Stimulated activated CD4-positive, alpha-beta T cell treated with anti-CD3 and anti-CD28 coated beads, TNF-alpha, amount 100 ng/mL, for 48 hours (primary cell): ENCODE results near the gene TRAF7.

Source experiments
- DNase-seq, 3 donors: peaks; one replicate each; pipeline ENCODE4 v3.0.0-alpha.2; 2020; ENCODE audit warnings: low read depth in 3 of 3

Gene TRAF7

DNA sequence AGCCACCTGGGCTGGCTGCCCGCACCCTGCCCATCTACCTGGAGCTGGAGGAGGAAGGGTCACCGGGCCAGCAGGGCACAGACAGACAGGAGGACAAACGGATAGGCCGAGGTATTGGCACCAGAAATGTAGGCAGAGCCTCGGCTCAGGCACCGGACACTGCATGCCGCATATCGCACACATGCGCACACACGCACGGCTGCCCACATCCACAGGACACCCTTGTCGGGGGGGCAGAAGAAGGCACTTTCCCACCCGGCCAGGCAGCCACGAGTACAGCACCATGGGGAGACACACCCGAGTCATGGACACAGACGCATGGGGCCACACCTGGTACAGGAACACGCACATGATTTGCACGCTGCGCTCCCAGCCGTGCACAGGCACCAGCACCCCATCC is 26.4 kb downstream of the TRAF7 start:
- DNase-seq, result no peak

DNA sequence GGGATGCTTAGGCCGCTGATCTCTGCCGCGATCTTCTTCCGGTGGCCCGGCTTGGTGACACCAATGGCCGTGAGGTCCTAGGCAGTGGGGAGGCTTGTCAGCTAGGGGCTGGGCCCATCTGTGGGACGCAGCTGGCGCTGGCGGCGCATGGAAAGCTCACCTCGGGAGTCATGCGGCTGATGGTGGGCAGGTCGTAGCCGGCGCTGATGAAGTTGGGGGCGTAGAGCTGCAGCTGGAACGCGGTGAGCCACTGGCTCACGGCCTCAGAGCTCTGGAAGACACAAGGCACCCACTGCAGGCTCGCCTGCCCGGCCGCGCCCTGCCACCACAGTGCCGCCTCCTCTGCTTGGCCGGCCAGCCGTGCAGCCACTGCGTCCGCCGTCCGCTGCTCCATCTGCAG is 28.1 kb downstream of the TRAF7 start:
- DNase-seq, result no peak

DNA sequence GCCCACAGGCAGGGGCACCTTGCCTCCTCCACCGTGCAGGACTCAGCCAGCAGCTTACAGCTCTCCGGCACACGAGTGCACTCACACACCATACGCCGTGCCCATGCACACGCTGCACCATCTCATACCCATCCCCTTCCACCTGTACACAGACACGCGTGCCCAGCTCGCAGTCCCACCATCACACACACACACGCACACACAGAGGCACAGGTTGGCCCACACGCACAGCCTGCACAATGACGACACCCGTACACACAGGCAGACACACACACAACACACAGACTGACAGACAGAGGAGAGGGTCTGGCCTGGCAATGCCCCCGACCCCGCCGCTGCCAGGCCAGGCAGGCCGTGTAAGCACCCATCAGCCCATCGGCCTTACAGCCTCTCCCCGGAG is 28.8 kb downstream of the TRAF7 start:
- no peak for DNase-seq

DNA sequence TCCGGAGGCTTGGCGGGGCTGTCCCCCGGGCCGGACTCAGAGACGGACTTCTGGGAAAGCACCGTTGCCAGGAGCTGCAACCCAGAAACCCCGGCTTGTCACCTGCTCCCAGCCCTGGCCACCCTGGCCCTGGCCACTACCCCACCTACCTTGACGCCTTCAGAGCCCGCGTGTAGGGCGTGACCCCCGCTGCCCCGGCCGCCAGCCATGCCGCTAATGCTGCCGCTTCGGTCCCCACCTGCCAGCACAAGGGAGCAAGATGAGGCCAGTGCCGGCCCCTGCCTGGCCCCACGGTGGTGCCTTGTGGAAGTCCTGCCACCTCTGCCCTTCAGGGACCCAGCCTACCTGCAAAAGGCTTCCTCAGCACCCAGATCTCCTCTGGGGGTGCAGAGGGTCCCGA is 29.4 kb downstream of the TRAF7 start:
- DNase-seq, result no peak

DNA sequence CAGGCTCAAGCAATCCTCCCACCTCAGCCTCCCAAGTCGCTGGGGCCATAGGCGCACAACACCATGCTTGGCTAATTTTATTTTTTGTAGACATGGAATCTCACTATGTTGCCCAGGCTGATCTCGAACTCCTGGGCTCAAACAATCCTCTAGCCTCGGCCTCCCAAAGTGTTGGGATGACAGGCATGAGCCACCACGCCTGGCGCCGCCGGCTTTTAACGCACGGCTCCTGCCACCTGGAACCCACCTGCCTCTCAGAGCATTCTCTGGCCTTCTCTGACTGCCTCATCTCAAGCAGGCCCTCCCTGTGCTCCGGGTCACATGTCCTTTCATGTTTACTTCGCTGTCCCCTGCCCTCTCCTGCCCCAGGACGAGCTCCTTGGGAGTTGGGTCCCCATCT is 30.5 kb downstream of the TRAF7 start:
- DNase-seq, result no peak

DNA sequence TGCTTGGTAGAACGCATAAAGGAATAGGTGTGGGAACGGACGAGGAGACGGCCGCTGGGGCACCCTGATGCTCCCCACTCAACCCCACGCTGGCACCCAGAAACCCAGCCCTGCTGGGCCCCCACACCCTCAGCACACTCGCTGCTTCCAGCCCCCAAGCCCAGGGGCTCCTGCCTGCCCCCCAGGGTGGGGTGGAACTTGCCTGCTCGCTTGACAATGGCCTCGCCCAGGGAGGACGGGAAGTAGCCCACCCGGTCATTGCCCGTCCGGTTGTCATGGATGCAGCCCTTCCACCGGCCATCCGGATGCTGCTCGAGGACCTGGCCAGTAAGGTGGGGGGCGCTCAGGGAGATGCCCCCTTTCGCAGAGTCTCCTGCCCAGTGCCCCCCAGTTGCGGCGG is 30.9 kb downstream of the TRAF7 start:
- DNase-seq, result no peak

DNA sequence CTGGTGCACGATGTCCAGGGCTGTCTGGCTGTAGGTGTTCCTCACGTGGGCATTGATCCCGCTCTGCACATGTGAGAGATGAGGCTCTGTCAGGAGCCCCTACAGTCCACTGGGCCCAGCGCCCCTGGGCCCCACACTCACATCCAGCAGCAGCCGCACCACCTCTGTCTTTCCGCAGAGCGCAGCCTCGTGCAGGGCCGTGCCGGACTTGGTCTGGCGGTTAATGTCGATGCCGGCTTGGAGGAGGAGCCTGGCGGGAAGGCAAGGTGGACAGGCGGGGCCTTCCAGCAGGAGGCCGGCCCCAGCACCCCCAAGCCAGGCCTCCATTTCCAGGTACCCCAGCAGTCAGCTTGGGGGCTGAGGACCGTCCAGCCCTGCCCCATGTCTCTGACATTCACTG is 31.6 kb downstream of the TRAF7 start:
- DNase-seq, result no peak

DNA sequence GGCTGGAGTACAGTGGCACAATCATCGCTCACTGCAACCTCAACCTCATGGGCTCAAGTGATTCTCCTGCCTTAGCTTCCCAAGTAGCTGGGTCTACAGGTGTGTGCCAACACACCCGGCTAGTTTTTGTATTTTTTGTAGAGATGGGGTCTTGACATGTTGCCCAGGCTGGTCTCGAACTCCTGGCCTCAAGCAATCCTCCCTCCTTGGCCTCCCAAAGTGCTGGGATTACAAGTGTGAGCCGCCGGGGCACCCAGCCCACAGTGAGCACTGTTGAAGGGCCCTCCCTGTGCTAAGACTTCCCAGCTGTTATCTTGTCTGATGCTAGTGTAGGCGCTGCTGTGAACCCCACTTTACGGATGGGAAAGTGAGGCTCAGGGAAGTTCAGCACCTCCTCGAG is 32.8 kb downstream of the TRAF7 start:
- DNase-seq, result no peak

DNA sequence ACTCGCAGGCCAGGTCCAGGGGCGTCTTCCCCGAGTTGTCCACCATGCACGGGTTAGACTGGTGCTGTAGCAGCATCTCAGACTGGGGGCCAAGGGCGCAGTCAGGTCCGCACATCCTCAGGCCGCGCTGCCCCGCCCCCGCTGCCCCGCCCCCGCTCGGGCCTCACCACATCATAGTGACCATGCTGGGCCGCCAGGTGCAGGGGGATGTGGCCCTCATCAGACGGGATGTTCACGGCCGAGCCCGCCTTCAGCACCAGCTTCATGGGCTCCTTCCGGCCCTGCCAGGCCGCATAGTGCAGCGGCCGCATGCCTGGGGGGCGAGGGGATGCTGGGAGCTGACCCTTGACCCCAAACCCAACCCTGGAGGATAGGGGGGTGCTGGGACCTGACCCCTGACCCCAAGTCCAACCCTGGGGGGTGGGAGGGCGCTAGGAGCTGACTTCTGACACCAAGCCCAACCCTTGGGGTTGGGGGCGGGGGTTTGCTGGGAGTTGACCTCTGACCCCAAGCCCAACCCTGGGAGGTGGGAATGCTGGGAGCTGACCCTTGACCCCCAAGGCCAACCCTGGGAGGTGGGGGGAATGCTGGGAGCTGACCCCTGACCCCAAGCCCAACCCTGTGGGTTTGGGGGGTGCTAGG is 33.8 kb downstream of the TRAF7 start:
- DNase-seq, result no peak

DNA sequence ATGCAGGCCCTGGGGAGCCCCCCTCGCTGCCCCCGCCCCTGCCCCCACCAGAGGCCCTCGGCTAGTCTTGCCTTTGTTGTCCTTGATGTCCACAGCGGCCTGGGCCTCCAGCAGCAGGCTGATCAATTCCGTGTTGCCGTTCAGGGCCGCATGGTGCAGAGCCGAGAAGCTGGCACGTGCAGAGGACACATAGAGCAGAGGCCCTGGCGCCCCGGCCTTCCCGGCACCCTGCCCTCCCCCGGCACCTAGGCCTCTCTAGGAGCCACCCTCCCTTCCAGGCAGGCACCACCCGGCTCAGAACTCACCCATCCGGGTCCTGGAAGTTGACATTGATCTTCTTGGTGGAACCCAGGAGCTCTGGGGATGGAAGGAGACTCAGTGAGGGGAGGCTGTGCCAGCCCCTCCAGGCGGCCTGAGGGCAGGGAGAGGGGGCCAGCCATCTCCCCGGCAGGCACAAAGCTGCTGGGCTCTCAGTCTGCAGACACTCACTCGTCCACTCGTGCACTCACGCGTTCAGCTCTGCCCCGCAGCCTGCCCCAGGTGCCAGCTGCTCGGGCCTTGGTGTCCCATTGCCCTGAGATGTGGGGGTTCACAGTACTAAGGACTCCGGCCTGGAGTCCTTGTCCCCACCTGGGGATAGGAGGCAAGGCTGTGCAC is 34.5 kb downstream of the TRAF7 start:
- no peak for DNase-seq

DNA sequence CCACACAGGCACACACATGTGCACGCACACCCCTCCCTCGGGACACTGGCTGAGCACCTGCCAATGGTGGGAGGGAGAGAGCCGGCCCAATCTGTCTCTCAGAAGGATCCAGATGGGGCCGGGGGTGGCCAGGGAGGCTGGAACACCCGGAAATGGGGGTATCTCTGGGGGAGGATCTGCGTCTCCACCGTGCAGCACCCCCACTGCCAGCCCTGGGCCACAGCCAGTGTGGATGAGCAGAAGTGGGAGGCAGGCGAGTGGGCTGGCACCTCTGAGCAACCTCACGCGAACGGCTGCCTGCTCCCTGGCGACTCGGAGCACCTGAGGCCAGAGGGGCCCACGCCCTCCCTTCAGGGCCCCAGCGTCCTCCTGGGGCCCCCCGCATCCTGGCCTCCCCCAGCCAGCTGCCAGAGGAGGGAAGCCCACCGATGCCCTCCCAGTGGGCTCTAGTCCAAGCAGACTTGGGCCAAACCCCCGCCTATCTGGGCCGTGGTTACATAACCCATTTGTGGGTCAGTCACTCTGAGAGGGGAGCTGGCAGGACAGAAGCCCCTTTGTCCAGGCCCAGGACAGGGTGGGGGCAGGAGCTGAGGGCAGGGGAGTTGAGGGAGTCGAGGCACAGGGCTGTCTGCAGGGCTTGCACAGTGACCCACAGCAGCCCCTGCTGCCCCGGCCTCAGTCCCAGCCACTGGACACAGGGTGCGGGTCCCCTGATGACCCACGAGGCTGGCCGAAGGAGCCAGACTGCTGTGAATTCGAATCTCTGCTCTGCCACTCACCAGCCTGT is 35.3 kb downstream of the TRAF7 start:
- DNase-seq, result no peak

DNA sequence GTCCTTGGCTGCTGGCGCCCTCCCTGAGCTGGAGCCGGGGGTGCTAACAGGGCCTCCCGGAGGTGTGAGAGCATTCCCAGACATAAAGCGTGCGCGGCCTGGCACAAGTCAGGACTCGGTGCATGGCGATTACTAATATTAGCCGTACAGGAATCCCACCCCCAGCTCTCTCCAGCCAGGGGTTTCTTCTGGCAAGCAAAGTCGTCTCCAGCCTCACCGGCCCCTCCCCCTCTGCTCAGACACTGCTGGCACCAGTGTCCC is 35.8 kb downstream of the TRAF7 start:
- DNase-seq, result no peak

DNA sequence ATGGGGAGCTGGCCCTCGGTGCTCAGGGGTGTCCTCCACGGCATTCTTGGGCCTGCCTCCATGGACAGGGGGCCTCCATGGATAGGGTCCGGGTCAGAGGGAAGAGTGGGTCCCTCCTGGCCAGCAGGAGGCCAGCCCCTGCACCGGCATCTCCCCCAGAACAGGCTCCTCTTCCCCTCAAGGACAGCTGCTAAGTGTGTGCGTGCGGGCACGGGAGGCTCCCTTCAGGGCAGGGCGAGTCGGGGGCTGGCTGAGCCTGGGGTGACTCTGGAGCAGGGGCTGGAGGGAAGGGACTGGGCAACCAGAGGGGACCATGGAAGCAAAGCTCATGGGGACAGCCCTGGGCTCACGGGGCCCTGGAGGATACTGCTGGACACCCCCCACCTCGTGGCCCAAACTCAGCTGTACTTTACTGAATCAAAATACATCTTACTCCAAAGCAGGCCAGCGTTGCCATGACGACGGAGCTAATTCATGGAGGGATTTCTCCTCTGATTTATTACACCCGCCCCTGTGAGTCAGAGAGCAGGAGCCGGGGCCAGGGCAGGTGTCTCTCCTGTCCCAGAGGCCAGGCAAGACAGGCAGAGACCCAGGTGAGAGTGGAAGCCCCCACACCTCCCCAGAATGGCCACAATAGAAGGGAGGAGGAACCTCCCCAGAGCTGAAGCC is 38.7 kb downstream of the TRAF7 start:
- no peak for DNase-seq

DNA sequence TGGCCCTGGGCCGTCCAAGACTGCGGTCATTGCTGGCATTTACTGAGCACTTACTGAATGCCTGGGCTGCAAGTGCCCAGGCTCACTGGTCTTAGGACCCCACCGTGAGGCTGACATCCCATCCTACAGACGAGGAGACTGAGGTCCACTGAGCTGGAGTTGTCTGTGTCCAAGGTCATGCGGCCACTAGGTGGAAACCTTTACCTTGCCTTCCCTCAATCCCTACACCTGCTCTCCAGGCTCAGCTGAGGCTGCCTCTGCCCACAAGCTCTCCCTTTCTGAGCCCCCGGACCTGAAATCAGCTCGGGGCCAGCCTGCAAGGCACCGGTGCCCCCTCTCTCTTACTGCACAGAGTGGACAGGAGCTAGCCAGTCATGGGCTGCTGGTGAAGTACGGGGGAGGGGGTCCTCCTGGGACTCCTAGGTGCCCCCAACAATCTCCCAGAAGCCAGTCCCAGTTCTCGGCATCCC is 39.3 kb downstream of the TRAF7 start:
- DNase-seq, result no peak

DNA sequence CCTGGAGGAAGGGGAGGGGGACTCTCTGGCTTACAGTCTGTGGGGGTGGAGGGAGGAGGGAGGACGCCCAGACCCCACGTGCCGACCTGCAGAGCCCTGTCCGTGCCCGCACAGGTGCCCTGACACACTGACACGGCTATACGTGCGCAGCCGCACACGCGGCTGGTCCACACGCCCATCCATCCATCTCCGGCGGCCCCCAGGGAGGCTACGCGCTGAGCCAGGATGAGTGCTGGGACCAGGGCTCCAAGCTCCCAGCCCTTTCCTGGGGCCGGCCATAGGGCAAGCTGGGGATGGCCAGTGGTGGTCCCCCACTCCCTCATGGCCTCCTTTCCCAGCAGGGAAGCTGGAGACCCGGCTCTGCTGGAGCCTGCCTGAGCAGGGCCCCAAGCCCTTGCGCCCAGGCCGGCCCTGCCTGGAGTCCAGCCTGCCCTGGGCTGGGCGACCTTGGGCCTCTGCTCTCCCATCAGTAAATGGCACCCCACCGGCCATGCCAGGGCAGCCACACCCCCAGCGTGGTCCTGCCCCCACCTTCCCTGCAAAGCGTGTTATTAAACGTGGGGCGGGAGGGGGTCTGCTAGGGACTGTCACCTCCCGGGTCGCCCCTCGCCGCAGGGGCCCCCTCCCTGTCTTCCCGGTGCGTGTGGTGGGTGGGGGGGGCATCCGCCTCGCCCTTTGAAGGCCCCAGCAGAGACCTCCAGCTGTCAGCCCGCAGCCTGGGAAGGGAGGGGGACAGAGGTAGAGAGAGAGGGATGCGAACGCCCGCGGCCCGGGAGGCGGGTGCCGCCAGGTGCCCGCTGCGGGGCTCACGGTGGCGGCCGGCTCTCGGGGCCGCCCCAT is 40.0 kb downstream of the TRAF7 start:
- DNase-seq, result no peak

DNA sequence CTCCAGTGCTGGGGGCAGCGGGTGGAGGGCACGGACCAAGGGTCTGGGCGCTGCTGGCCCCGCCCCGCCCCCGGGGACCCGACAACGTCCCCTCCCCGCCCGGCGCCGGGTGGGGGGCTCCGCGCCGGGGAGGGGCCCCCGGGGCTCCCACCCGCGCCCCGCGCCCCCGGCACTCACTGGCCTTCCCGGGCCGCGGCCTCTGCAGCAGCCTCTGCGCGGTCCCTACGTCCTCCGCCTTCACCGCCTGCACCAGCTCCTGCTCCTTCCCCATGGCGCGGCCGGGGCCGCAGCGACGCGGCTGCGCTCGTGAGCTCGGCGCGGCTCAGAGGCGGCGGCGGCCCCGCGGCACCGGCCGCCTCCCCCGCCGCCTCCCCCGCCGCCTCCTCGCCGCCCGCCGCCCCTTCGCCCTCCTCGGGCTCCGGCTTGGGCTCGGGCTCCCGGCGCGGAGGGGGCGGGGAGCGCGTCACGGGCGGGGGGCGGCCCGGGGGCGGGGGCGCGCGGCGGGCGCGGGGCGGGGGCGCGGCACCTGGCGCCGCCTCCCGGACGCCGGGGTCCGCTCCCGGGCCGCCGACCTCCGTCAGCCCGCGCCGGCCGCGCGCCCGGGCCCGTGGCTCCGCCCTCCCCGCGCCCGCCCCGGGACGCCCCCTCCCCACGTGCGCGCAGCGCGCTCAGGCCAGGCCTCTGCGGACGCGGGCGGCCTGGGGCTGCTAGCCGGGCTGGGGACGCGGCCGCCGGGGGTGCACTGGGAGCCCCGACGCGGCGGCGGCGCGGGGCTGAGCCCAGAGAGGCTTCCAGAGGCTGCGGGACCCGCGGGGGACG is 40.8 kb downstream of the TRAF7 start, which contains the start of gene CASKIN1:
TSS of gene CASKIN1 (minus strand) at position 444 of the 819 bp plus-strand sequence. CDS start at position 271, 173 bp downstream.
- DNase-seq, result no peak

DNA sequence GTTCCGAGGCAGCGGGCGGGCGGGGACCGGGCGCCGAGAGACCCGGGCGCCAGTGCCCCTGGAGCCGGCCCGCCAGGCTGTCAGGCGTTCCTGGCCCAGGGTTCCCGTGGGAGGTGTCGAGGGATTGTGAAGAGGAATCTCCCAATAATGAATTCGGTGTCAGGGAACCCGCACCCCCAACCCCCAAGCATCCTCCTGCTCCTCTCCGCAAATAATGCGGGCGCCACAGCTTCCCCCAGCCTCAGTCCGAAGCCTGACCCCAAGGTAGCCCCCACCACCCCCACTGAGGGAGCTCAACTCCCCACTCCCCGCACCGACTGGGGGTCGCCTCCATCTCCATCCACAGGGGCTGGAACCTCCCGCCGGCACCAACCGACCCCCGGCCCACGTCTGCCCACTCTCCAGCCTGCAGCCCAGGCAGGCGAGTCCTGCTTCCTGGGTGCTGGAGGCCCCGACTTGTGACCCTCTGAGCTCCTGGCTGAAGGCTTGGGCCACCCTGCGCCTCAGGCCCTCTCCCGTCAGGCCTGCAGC is 41.5 kb downstream of the TRAF7 start:
- no peak for DNase-seq

DNA sequence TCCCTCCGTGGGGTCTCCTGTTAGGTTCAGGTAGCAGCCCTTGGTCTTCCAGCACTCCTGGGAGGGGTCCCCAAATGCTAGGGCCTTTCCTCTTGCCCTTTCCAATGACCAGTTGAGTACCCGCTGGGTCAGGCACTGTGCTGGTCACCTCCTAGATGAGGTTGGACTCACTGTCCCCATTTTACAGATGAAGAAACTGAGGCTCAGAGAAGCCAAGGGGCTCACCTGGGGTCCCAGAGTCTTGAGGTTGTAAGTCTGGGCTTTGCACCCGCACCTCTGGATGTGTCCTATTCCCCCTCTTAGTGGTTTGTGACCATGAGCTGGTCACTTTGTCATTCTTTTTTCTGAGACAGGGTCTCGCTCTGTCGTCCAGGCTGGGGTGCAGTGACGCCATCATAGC is 42.2 kb downstream of the TRAF7 start:
- no peak for DNase-seq

DNA sequence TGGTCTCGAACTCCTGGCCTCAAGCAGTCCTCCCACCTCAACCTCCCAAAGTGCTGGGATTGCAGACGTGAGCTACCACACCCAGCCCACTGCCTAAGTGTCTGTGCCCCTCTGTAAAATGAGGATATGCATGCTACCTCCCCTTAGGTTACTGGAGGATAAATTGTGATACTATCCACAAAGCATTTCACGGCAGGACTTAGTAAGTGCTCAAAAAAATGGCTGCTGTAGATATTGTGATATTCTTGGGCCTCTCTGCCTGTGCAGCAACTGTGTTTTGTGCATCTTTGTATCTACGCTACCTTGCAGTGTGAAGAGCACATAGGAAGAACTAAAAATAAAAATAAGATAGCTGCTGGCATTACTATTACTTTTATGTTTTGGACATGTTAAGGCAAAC is 42.7 kb downstream of the TRAF7 start:
- no peak for DNase-seq

DNA sequence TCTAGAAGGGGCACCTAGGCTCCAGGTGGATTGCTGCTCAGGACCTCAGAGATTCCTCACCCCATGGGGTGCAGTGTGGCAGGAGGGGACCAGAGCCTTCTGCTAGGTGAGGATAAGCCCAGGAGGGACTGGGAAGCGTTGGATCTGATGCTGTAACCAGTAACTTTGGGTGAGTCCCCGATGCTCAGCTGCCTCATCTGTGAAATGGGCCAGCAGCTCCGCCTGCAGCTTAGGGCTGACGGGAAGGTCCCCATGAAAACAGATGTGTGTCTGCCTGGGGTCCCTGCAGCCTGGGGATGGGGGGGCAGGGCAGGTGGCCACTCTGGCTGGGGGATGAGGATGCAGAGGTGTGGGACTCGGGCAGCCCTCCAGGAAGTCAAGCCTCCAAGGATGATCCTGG is 43.5 kb downstream of the TRAF7 start:
- no peak for DNase-seq
